Activated naive CD4-positive, alpha-beta T cell treated with anti-CD3 and anti-CD28 coated beads, Interleukin-2, amount 10 ng/mL, durations not matched to agents 5 hours and 36 hours (primary cell): Measurements from ENCODE around the gene PARP6. TPM values are rescaled to one million over a fixed set of nuclear protein-coding genes. Genes with fewer than 3 reads are reported as not detected.

ENCODE experiments used
- total RNA-seq, 2 experiments: library from RNA; stranded (reverse); gene quantifications; one replicate each; pipeline ENCODE4 v1.2.3, GENCODE V29; 2021

PARP6 gene, protein sequence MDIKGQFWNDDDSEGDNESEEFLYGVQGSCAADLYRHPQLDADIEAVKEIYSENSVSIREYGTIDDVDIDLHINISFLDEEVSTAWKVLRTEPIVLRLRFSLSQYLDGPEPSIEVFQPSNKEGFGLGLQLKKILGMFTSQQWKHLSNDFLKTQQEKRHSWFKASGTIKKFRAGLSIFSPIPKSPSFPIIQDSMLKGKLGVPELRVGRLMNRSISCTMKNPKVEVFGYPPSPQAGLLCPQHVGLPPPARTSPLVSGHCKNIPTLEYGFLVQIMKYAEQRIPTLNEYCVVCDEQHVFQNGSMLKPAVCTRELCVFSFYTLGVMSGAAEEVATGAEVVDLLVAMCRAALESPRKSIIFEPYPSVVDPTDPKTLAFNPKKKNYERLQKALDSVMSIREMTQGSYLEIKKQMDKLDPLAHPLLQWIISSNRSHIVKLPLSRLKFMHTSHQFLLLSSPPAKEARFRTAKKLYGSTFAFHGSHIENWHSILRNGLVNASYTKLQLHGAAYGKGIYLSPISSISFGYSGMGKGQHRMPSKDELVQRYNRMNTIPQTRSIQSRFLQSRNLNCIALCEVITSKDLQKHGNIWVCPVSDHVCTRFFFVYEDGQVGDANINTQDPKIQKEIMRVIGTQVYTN
- 10 to 100 TPM; 59.6 to 71.2 TPM for total RNA-seq

DNA sequence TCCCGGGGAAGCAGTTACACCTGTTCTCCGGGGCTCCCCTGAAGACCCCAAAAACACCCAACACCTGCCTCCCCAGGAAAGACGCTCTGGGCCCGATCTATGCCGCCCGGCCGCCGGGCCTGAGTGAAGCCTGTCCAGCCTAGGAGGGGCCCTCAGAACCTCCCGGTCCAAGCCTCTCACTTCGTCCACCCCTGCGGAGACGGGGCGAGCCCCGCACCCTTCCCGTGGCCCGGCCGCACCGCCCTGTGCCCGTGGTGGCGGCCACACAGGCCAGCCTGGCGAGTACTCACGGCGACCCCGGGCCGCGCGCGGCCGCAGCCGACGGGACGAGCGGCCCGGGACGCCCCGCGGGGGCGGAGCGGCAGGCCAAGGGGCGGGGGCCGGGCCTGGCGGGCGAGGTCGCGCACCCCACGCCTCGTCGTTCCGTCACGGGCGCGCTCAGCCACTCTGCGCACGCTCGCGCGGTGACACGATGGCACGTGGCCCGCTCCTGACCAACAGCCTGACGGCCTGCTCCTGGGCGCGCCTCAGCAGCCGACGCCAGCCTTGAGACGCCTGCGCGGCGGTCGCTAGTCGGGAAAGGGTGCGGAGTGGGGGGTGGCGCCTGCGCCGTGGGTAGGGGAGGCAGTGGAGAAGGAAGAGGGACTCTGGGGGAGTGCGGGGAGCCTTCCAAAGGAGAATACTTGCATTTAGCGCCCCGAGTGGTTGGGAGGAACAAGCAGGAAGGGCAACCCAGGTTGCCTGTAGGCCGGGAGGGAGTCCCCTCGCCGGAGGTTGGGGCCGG is at the start of gene PARP6:
TSS of gene PARP6 (minus strand) at position 342 of the 784 bp plus-strand sequence. CDS start 5,077 bp downstream, outside the sequence.

DNA sequence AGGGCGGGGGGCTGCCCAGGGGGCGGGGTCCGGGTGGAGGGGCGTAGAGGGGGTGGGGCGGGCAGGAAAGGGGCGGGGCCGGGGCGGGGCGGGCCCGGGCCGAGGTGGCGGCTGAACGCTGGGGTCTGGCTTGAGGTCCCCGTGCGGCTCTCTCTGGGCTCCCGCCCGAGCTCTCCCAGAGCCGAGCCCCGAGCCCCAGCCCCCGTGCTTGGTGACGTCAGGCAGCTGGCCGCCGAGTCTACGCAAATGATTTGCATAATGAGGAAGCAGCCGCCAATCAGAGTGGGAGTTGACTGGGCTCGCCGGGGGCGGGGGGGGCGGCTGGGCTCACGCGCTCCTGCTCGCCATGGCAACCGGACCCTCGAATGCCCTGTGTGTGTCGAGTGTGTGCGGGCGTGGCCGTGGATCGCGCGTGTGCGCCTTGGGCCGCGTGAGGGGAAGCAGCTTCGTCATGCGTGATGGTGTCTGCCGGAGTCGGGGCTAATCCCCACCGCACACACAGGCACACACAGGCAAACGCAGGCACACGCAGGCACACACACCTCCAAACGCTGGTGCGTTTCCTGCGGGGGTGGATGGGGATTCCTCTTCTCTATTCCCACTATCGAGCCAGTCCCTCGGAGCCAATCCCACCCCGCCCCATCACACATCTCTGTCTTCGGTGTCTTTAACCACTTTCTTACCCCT is 47.8 kb upstream of the PARP6 start, which contains the start of gene CELF6:
TSS of gene CELF6 (minus strand) at position 173 of the 687 bp plus-strand sequence. CDS start 283 bp downstream, outside the sequence.

DNA sequence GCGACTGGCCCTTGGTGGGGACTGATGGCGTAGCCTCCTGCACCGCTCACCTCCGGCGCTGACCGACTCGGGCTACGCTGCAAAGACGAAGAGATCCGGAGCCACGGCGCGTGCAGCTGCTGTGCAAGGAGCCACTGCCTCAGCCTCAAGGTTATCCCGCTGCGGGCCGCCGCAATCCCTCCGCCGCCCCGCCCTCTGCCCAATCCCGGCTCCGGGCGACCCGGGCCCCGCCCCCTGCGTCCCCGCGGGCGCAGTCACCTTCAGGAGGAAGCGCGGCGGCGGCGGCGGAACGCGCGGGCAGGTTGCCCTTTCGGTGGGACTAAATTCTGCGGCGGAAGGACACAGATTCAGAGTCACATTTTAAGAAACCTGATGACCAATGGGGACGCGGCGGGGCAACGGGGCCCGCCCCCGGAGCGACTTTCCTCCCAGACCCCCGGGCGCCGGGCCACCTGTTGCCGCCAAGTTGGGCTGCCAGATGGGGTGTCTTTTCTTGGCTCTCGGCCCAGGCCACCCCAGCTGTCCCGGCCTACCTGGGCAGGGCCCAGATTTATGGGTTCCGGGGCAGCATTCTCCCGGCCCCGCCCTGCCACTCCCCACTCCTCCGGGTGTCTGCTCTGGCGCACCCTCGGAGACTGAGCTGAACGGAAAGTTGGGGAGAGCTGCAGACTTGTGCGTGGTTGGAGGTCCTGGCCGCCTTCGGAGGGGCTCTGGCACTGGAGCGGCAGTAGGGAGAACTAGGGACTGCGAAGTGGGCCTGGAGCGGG is 41.1 kb downstream of the PARP6 start, which contains the start of gene PKM:
TSS of gene PKM (minus strand) at position 125 of the 767 bp plus-strand sequence. CDS start 12,093 bp downstream, outside the sequence.

DNA sequence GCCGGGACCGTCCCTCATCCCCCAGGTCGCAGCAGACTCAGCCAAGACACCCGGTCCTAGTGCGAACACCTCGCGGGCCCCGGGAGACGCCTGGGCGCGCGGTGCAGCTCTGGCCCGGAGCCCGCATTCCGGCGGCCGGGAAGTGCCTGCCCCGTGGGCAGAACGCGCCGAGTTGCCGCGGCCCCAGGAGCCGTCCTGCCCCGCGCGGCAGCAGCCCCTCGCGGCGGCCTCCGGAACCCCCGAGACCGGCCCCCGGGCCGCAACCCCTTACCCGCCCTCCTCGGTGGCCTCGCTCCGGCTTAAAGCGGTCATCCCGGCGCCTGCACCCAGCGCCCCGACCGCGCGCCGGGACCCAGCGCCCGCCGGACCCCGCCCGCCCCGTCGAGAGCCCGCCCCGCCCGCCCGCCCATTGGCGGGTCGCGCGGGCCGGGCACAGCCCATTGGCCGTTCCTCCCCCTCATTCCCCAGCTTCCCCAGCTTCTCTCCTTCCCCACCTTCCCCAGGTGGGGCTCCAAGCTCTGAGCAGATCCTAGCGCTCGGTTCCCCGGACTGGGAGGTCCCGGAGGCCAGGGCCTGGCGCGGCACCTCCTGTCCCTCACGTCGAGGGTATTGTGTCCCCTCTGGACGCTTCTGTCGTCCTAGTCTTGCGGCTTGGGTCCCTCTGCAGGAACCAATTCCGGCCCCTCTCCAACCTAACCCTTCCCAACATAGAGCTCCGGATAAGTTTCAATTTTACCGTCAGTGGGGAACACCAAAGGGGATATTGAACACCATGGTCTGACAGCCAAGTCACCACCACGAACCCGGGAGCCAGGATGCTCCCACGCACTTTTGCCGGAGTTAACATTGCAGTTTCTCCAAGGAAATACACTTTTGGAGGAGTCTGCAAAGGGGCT is 74.6 kb downstream of the PARP6 start, which contains the start of gene GRAMD2A:
TSS of gene GRAMD2A (minus strand) at position 328 of the 896 bp plus-strand sequence.

Other genes starting within 250 kb of the PARP6 start
- gene MYO9A, start 154.4 kb downstream of the PARP6 start, total RNA-seq, result 10 to 100 TPM; 19.1 TPM
- gene SENP8, start 154.2 kb downstream of the PARP6 start, total RNA-seq, result 1 to 10 TPM; 1.2 to 1.4 TPM
- gene GRAMD2A, start 74.8 kb downstream of the PARP6 start, total RNA-seq, result not detected
- gene PKM, start 41.4 kb downstream of the PARP6 start, total RNA-seq, result 1,000 to 10,000 TPM; 1,130 to 1,132 TPM
- under 1 TPM; 0.63 to 0.91 TPM for gene CELF6, start 47.6 kb upstream of the PARP6 start, total RNA-seq
- gene HEXA, start 103.5 kb upstream of the PARP6 start, total RNA-seq, result 100 to 1,000 TPM; 104 to 114 TPM
- not detected for gene TMEM202, start 125.8 kb upstream of the PARP6 start, total RNA-seq
- 100 to 1,000 TPM; 123 to 128 TPM for gene ARIH1, start 201.8 kb upstream of the PARP6 start, total RNA-seq